IMR-90 (cell line): ENCODE results near the gene RALGPS1. TPM values are rescaled to one million over a fixed set of nuclear protein-coding genes. Genes with fewer than 3 reads are reported as not detected.

Source experiments
- ATAC-seq: fragments of 200-7000 bp; cut with Tn5 transposase; 2 replicates; pipeline ENCODE4 v1.9.1; 2020; ENCODE audit warnings: low read depth, mild to moderate bottlenecking, moderate library complexity
- BruUV-seq: library from RNA; stranded (reverse); fragments of 400-500 nt; replicated peaks from 2 replicates; lab custom pipeline; 2021; lab: Mats Ljungman, UMichigan
- CTCF ChIA-PET: fragments of 300-600 bp; formaldehyde crosslinking; extraction: SDS; loops from one replicate; lab custom pipeline; 2021; ENCODE audit warnings: antibody characterized with exemption; lab: Yijun Ruan, JAX
- POLR2A ChIA-PET: fragments of 300-600 bp; sonication (Branson Sonifier 250); formaldehyde crosslinking; loops from one replicate; lab custom pipeline; 2022; ENCODE audit warnings: antibody characterized with exemption; ENCODE audit not compliant: unreplicated experiment; lab: Charles Lee
- DNase-seq: peaks from one replicate; pipeline ENCODE4 v3.0.0; 2013
- H2AFZ ChIP-seq: replicated peaks from 2 replicates; pipeline ENCODE3; 2013; ENCODE audit warnings: low read length, mild to moderate bottlenecking; ENCODE audit not compliant: poor library complexity
- H2AK5ac ChIP-seq: 2 replicates; pipeline ENCODE4 v1.6.1; 2013; ENCODE audit warnings: low read depth, low read length, inconsistent platforms
- H2AK9ac ChIP-seq: replicated peaks from 2 replicates; pipeline ENCODE3; 2013; ENCODE audit warnings: mild to moderate bottlenecking, low read depth, low read length, moderate library complexity; ENCODE audit not compliant: poor library complexity
- H2BK120ac ChIP-seq: 2 replicates; pipeline ENCODE4 v1.6.1; 2013; ENCODE audit warnings: low read depth, low read length, inconsistent platforms
- H2BK15ac ChIP-seq: 3 replicates; pipeline ENCODE4 v1.6.1; 2013; ENCODE audit warnings: low read depth, low read length, inconsistent platforms
- H2BK20ac ChIP-seq: 2 replicates; pipeline ENCODE4 v1.6.1; 2013; ENCODE audit warnings: low read depth, mild to moderate bottlenecking, inconsistent platforms, low read length, moderate library complexity
- H2BK5ac ChIP-seq: 2 replicates; pipeline ENCODE4 v1.6.1; 2013; ENCODE audit warnings: mild to moderate bottlenecking, low read depth, low read length, inconsistent platforms; ENCODE audit not compliant: poor library complexity, severe bottlenecking
- H3K14ac ChIP-seq: replicated peaks from 2 replicates; pipeline ENCODE4 v1.6.1; 2013; ENCODE audit warnings: low read depth, low read length, inconsistent platforms
- H3K18ac ChIP-seq: 2 replicates; pipeline ENCODE4 v1.6.1; 2013; ENCODE audit warnings: low read depth, low read length, control low read depth
- H3K23ac ChIP-seq: 2 replicates; pipeline ENCODE4 v1.6.1; 2013; ENCODE audit warnings: low read depth, low read length, inconsistent platforms
- H3K27ac ChIP-seq: 2 replicates; pipeline ENCODE4 v1.5.1; 2013; ENCODE audit warnings: mild to moderate bottlenecking, control low read depth, low read length; ENCODE audit not compliant: insufficient read depth
- H3K27me3 ChIP-seq: 2 replicates; pipeline ENCODE4 v1.6.1; 2013; ENCODE audit warnings: low read length; ENCODE audit not compliant: control insufficient read depth, insufficient read depth
- H3K36me3 ChIP-seq: 2 replicates; pipeline ENCODE4 v1.6.1; 2013; ENCODE audit warnings: low read length, mixed read lengths; ENCODE audit not compliant: control insufficient read depth, insufficient read depth
- H3K4ac ChIP-seq: 2 replicates; pipeline ENCODE4 v1.6.1; 2013; ENCODE audit warnings: low read depth, low read length, inconsistent platforms
- H3K4me1 ChIP-seq: 2 replicates; pipeline ENCODE4 v1.6.1; 2013; ENCODE audit warnings: low read length, mixed read lengths; ENCODE audit not compliant: control insufficient read depth, insufficient read depth
- H3K4me2 ChIP-seq: 2 replicates; pipeline ENCODE4 v1.6.1; 2013; ENCODE audit warnings: low read depth, mild to moderate bottlenecking, control low read depth, low read length, moderate library complexity
- H3K4me3 ChIP-seq: 2 replicates; pipeline ENCODE4 v1.5.1; 2013; ENCODE audit warnings: low read depth, mild to moderate bottlenecking, control low read depth, low read length, moderate library complexity; ENCODE audit not compliant: insufficient read depth
- H3K56ac ChIP-seq: 2 replicates; pipeline ENCODE4 v1.6.1; 2013; ENCODE audit warnings: low read length, inconsistent platforms; ENCODE audit not compliant: insufficient read depth; ENCODE audit errors: extremely low read depth
- H3K79me1 ChIP-seq, 2 experiments: 2 replicates each; pipeline ENCODE4 v1.6.1; 2013; ENCODE audit warnings: low read length in 2 of 2, inconsistent platforms in 1 of 2, low read depth in 1 of 2
- H3K9ac ChIP-seq: 2 replicates; pipeline ENCODE4 v1.6.1; 2013; ENCODE audit warnings: low read depth, low read length, control low read depth
- H3K9me1 ChIP-seq: 2 replicates; pipeline ENCODE4 v1.6.1; 2013; ENCODE audit warnings: low read length, inconsistent platforms; ENCODE audit not compliant: insufficient read depth
- H3K9me3 ChIP-seq: 2 replicates; pipeline ENCODE4 v1.6.1; 2013; ENCODE audit warnings: low read length; ENCODE audit not compliant: control insufficient read depth, insufficient read depth
- H4K20me1 ChIP-seq: 2 replicates; pipeline ENCODE4 v1.6.1; 2013; ENCODE audit warnings: low read length, inconsistent platforms; ENCODE audit not compliant: insufficient read depth
- H4K5ac ChIP-seq: 2 replicates; pipeline ENCODE4 v1.6.1; 2013; ENCODE audit warnings: mild to moderate bottlenecking, low read depth, low read length, control low read depth
- H4K8ac ChIP-seq, 2 experiments: 2 replicates each; pipeline ENCODE4 v1.6.1; 2013; ENCODE audit warnings: low read depth in 2 of 2, low read length in 2 of 2, control low read depth in 1 of 2, inconsistent platforms in 1 of 2
- H4K91ac ChIP-seq: 2 replicates; pipeline ENCODE4 v1.6.1; 2013; ENCODE audit warnings: low read depth, low read length, inconsistent platforms; ENCODE audit not compliant: insufficient read depth
- BHLHE40 ChIP-seq: fragments of 150-350 bp; IDR thresholded peaks from 2 replicates; pipeline ENCODE4 v1.6.1; 2016; ENCODE audit warnings: mild to moderate bottlenecking, low read depth, low read length
- CEBPB ChIP-seq: IDR thresholded peaks from 2 replicates; pipeline ENCODE4 v1.6.1; 2012; ENCODE audit warnings: low read depth, low read length, improper control_type of control experiment
- CHD1 ChIP-seq: IDR thresholded peaks from 2 replicates; pipeline ENCODE4 v1.6.1; 2012; ENCODE audit warnings: low read depth, low read length, improper control_type of control experiment
- CTCF ChIP-seq: conservative IDR thresholded peaks from 2 replicates; pipeline ENCODE4 v1.5.1; 2012; ENCODE audit warnings: mild to moderate bottlenecking, low read depth, low read length, improper control_type of control experiment
- ELK1 ChIP-seq: fragments of 150-350 bp; IDR thresholded peaks from 2 replicates; pipeline ENCODE4 v1.6.1; 2016; ENCODE audit warnings: low read depth, mild to moderate bottlenecking, low read length, moderate library complexity, borderline replicate concordance
- FOS ChIP-seq: fragments of 150-350 bp; IDR thresholded peaks from 2 replicates; pipeline ENCODE4 v1.6.1; 2016; ENCODE audit warnings: low read depth, low read length
- MAFK ChIP-seq: IDR thresholded peaks from 2 replicates; pipeline ENCODE4 v1.6.1; 2012; ENCODE audit warnings: low read depth, low read length, improper control_type of control experiment
- MXI1 ChIP-seq: IDR thresholded peaks from 2 replicates; pipeline ENCODE4 v1.6.1; 2012; ENCODE audit warnings: low read depth, mild to moderate bottlenecking, low read length, moderate library complexity, borderline replicate concordance
- POLR2A ChIP-seq: IDR thresholded peaks from 2 replicates; pipeline ENCODE4 v1.6.1; 2012; ENCODE audit warnings: mild to moderate bottlenecking, low read depth, low read length
- RAD21 ChIP-seq: IDR thresholded peaks from 2 replicates; pipeline ENCODE4 v1.6.1; 2012; ENCODE audit warnings: low read length, improper control_type of control experiment
- RCOR1 ChIP-seq: IDR thresholded peaks from 2 replicates; pipeline ENCODE4 v1.6.1; 2012; ENCODE audit warnings: mild to moderate bottlenecking, low read length, improper control_type of control experiment; ENCODE audit not compliant: insufficient replicate concordance
- SMC3 ChIP-seq: fragments of 150-350 bp; IDR thresholded peaks from 2 replicates; pipeline ENCODE4 v1.6.1; 2016; ENCODE audit warnings: low read depth, mild to moderate bottlenecking, antibody characterized with exemption, low read length, moderate library complexity
- USF2 ChIP-seq: fragments of 150-350 bp; IDR thresholded peaks from 2 replicates; pipeline ENCODE4 v1.6.1; 2017; ENCODE audit warnings: mild to moderate bottlenecking, antibody characterized with exemption, low read length, low read depth
- WGBS, 2 experiments: methylation state at CpG; one replicate each; pipeline versions ENCODE4 v1.1.5 to v1.1.7; 2013; ENCODE audit warnings: missing lambda C conversion rate in 2 of 2; ENCODE audit not compliant: insufficient read length in 1 of 2; ENCODE audit errors: extremely low coverage in 2 of 2; 5-methylcytosine and 5-hydroxymethylcytosine counted together
- dilution Hi-C: fragments of 300-500 bp; cut with HindIII; formaldehyde crosslinking; loops from one replicate; pipeline ENCODE4 v1.14.3; 2018; ENCODE audit warnings: low sequenced_read_pairs; ENCODE audit not compliant: unreplicated experiment
- in situ Hi-C: fragments of 300-500 bp; cut with MboI; formaldehyde crosslinking; loops from 3 replicates; pipeline ENCODE4 v1.14.3; 2019; ENCODE audit warnings: low sequenced_read_pairs, inconsistent platforms, mixed read lengths
- intact Hi-C: fragments of 100-400 bp; cut with micrococcal nuclease; formaldehyde crosslinking; loops from 2 replicates; pipeline ENCODE4 v1.10.0; 2022
- polyA plus RNA-seq, 3 experiments: library from polyadenylated mRNA; depleted of rRNA; stranded (reverse); fragments of >200 nt; gene quantifications; 2 replicates each; pipeline ENCODE4 v1.2.3, GENCODE V29; 2012; ENCODE audit warnings: low replicate concordance in 1 of 3
- total RNA-seq: library from RNA; depleted of rRNA; stranded (reverse); fragments of >200 nt; gene quantifications from 2 replicates; pipeline ENCODE4 v1.2.3, GENCODE V29; 2012

RALGPS1 gene
- total and polyA plus RNA-seq, 2 of the 4 experiments (the other 2 are of a cell fraction), result 0.90 to 2.8 TPM

- DNase-seq, result peak; percentile 97
- TF ChIP-seq FOS, result peak; percentile 60
- no peak for TF ChIP-seq SMC3
- no peak for TF ChIP-seq ELK1
- no peak for TF ChIP-seq CTCF
- no peak for TF ChIP-seq MXI1
- TF ChIP-seq RCOR1, result no peak
- TF ChIP-seq CEBPB, result peak; percentile 89
- TF ChIP-seq BHLHE40, result peak; percentile 39
- no peak for TF ChIP-seq RAD21
- no peak for TF ChIP-seq MAFK
- TF ChIP-seq CHD1, result no peak
- no peak for TF ChIP-seq POLR2A
- 0 out of 2 replicates have a peak, but pooled peaks have one; percentile 5 for TF ChIP-seq USF2
Measured at GRCh38 chr9:127130661-127131538, 216.3 kb downstream of the RALGPS1 start.

More at GRCh38 chr9:127130661-127131538, 216.3 kb downstream of the RALGPS1 start:
- no peaks in the 10 kb centered on the region for H3K9me3 ChIP-seq
- peak overlapping the region; percentile 94 for H2BK20ac ChIP-seq
- H3K18ac ChIP-seq, result peak overlapping the region; percentile 84
- peak overlapping the region; percentile 93 for H2BK120ac ChIP-seq
- in situ Hi-C loops, result no loop called here
- peaks cover 37% of the 10 kb centered on the region for H3K9me1 ChIP-seq
- no peak overlapping the region for H3K4me3 ChIP-seq
- H2AK5ac ChIP-seq, result peak overlapping the region; percentile 96
- peak overlapping the region; percentile 85 for H3K27ac ChIP-seq
- H2BK5ac ChIP-seq, result peak overlapping the region; percentile 91
- H3K23ac ChIP-seq, result peak overlapping the region; percentile 79
- H3K4me2 ChIP-seq, result peak overlapping the region; percentile 30
- no TSS peak for BruUV-seq
- peak overlapping the region; percentile 39 for H2AK9ac ChIP-seq
- H3K9ac ChIP-seq, result no peak overlapping the region
- H3K79me1 ChIP-seq, result peaks cover 0 to 11% of the 10 kb centered on the region in 2 experiments; a peak in 2 of 4 replicates
- ChIA-PET POLR2A (interaction anchor here (1.5 kb wide), 1 partner anchor 10 kb away, joined by 4 read pairs; no protein-coding TSS in a partner anchor), CTCF (interaction anchor here (1.3 to 1.4 kb wide), 2 partner anchors 8 to 166 kb away, joined by 3 to 5 read pairs; partner anchors contain the start of gene ANGPTL2)
- H3K4me1 ChIP-seq, result peaks cover 50% of the 10 kb centered on the region
- H2BK15ac ChIP-seq, result peak overlapping the region; percentile 65; the same call in 1 of the 3 replicates
- peak overlapping the region; percentile 92 for H3K4ac ChIP-seq
- H3K36me3 ChIP-seq, result no peaks in the 10 kb centered on the region
- H4K8ac ChIP-seq, result peak overlapping the region; percentile 8 to 92; a peak in 3 of 4 replicates
- peaks cover 3% of the 10 kb centered on the region; the same call in 1 of the 2 replicates for H4K20me1 ChIP-seq
- peak overlapping the region; percentile 77 for H4K5ac ChIP-seq
- WGBS, 2 experiments, result no CpG with 5 or more reads among the region's 10 CpGs
- H3K14ac ChIP-seq, result peak overlapping the region; percentile 87
- H2AFZ ChIP-seq, result peak overlapping the region; percentile 70
- H3K27me3 ChIP-seq, result no peaks in the 10 kb centered on the region
- H4K91ac ChIP-seq, result peak overlapping the region; percentile 84
- dilution Hi-C loops, result no loop called here
- peak; percentile 58 for ATAC-seq
- intact Hi-C loops, result no loop called here
- H3K56ac ChIP-seq, result peak overlapping the region; percentile 52; the same call in 1 of the 2 replicates
